HG03460 (cell line): Measurements from ENCODE around the gene OR52K1.

Experiments
- ATAC-seq: cut with Tn5 transposase; IDR thresholded peaks from one replicate; pipeline ENCODE4 v1.9.1; 2021; ENCODE audit not compliant: unreplicated experiment

Gene OR52K1

GRCh38 chr11:4482445-4482844 lies at the start of gene OR52K1:
Gene OR52K1, plus strand, starts transcription at chr11:4482646. Its CDS starts 6,255 bp downstream, at chr11:4488901.
- no peak for ATAC-seq

- ATAC-seq: no peak
Measured at GRCh38 chr11:4433856-4434255, 48.6 kb upstream of the OR52K1 start.

GRCh38 chr11:4436411-4436810 lies 46.0 kb upstream of the OR52K1 start:
- ATAC-seq: no peak

GRCh38 chr11:4441515-4441914 lies 40.9 kb upstream of the OR52K1 start:
- no peak for ATAC-seq

- no peak for ATAC-seq
Measured at GRCh38 chr11:4443232-4443891, 39.1 kb upstream of the OR52K1 start.

GRCh38 chr11:4448995-4449394 lies 33.5 kb upstream of the OR52K1 start, which contains the start of gene OR52K2:
Gene OR52K2, plus strand, starts transcription at chr11:4449295. Its CDS starts 45 bp downstream, at chr11:4449340.
- no peak for ATAC-seq

GRCh38 chr11:4453118-4453517 lies 29.3 kb upstream of the OR52K1 start:
- ATAC-seq: no peak

- no peak for ATAC-seq
Measured at GRCh38 chr11:4454021-4454420, 28.4 kb upstream of the OR52K1 start.

GRCh38 chr11:4455419-4455818 lies 27.0 kb upstream of the OR52K1 start:
- ATAC-seq: no peak

- peak; percentile 93 for ATAC-seq
Measured at GRCh38 chr11:4459500-4459899, 22.9 kb upstream of the OR52K1 start.

- no peak for ATAC-seq
Measured at GRCh38 chr11:4460151-4460550, 22.3 kb upstream of the OR52K1 start.

- ATAC-seq: no peak
Measured at GRCh38 chr11:4464216-4465159, 18.0 kb upstream of the OR52K1 start.

GRCh38 chr11:4465407-4465806 lies 17.0 kb upstream of the OR52K1 start:
- no peak for ATAC-seq

GRCh38 chr11:4466131-4466870 lies 16.1 kb upstream of the OR52K1 start:
- ATAC-seq: no peak

- ATAC-seq: peak; percentile 67
Measured at GRCh38 chr11:4466871-4467442, 15.5 kb upstream of the OR52K1 start.

GRCh38 chr11:4467811-4468606 lies 14.4 kb upstream of the OR52K1 start:
- ATAC-seq: no peak

GRCh38 chr11:4479644-4480043 lies 2.8 kb upstream of the OR52K1 start:
- ATAC-seq: no peak

- no peak for ATAC-seq
Measured at GRCh38 chr11:4480577-4481239, 1.7 kb upstream of the OR52K1 start.

- ATAC-seq: no peak
Measured at GRCh38 chr11:4481240-4481582, 1.2 kb upstream of the OR52K1 start.

- ATAC-seq: no peak
Measured at GRCh38 chr11:4484310-4484709, 1.9 kb downstream of the OR52K1 start.
